Daoy (cell line): ENCODE measurements around the gene RBM12. TPM values are rescaled to one million over a fixed set of nuclear protein-coding genes. Genes with fewer than 3 reads are reported as not detected.

ENCODE experiments used
- DNase-seq: peaks from one replicate; pipeline ENCODE4 v3.0.0-alpha.2; 2015; ENCODE audit warnings: low read depth
- total RNA-seq: library from RNA; depleted of rRNA; stranded (reverse); fragments of >200 nt; shearing (Covaris generic); gene quantifications from 2 replicates; pipeline ENCODE4 v1.2.3, GENCODE V29; 2014

RBM12 gene
- total RNA-seq, 1 experiment from 2014 or later: 49.6 TPM

DNA sequence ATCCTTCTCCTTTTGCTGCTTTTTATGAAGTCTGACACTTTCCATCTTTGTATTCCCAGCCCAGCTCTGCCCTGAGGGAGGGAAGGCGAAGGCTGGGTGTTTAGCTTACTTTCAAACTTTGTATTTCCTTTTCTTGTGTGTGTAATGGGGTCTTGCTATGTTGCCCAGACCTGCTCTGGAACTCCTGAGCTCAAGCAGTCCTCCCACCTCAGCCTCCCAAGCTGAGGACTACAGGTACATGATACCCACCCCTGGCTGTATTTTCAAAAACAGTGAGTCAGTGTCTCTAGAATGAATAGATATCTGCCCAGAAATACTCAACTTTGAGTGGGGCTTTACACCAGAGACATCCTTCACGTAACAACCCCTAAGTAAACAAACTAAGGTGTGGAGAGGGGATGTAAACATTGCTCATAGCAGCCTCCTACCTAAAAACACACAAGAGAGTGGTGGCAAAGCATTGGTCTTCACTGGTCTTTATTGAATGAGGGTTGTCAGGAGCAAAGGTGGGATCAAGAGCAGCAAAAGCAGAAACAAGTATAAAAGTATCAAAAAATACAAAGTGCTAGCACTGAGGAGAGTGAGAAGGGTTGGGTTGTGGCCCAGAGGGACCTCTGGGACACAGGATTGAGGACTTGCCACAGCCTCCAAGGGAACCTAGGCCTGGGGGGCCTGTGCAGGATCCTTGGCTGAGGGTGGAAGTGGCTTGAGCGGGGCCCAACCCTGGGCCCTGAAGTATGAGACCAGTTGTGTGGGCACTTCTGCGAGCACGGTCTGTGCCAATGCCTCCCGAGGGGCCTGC is 38.9 kb downstream of the RBM12 start:
- DNase-seq: no peak

DNA sequence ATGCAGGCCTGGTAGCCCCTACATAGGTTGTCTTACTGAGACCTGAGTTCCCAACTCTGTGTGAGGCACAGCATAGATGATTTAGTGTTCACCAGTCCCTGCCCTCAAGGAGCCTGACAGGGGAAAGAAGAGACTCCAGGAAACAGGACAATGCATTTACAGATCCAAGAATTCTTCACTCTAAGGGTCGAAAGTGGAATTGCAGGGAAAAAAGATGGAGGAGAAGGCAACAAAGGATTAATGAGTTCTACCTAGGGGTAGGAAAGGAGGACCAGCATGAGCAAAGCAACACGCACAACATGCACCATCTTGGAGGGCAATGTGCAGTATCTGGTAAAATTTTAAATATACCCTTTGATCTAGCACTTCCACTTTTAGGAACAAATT is 43.1 kb downstream of the RBM12 start:
- DNase-seq: no peak

DNA sequence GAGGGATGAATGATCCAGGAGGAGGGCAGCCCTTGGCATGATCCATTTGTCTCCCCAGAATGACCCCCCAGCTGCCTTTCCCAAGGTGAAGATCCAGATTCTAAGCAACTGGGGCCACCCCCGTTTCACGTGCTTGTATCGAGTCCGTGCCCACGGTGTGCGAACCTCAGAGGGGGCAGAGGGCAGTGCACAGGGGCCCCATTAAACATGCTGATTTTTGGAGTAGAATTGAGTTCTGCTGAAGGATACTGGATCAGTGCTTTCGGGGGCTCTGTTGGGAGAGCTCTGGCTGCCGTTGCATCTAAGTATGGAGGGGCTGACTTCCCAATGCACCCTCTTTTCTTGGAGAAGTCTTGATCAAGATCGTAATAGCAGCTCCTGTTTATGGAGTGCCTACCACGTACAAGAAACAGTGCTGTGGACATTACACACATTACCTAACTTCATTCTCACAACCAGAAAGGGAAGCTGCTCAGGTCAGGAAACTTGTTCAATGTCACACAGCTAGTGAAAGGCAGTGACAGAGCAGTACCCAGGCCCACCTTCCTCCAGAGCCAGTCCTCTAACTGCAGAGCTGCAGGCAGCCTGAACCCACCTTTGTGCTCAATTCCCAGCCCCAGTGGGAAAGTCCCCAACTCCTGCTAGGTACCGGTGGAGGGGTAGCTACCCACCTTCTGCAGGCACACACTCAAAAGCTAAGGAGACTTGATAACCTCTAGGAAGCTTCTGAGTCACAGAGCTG is 43.7 kb downstream of the RBM12 start:
- no peak for DNase-seq

DNA sequence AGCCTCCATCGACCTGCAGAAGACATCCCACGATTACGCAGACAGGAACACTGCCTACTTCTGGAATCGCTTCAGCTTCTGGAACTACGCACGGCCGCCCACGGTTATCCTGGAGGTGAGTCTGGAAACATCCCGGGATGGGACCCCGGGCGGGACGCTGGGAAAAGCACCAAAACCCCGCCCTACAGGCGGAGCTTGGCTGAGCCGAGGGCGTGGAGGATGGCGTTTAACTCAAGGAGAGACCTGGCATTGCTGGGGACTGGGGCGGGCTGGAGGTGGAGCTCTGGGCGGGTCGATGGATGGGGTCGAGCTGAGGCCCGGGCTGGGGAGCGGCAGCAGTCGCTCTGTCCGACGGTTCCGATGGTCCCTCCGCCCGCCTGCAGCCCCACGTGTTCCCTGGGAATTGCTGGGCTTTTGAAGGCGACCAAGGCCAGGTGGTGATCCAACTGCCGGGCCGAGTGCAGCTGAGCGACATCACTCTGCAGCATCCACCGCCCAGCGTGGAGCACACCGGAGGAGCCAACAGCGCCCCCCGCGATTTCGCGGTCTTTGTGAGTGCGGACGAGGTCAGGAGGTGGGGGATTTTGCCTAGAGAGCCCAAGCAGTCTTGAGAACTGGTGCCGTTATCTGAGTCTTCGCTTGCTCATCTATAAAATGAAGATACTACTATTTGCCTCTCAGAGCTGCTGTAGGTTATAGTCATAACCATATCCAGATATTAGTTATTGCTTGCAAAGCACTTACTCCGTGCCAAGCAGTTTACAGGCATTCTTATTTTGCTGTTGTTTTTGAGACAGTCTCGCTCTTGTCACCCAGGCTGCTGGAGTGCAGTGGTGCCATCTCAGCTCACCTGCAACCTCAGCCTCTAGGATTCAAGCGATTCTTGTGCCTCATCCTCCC is 45.3 kb downstream of the RBM12 start:
- DNase-seq: peak; percentile 89

DNA sequence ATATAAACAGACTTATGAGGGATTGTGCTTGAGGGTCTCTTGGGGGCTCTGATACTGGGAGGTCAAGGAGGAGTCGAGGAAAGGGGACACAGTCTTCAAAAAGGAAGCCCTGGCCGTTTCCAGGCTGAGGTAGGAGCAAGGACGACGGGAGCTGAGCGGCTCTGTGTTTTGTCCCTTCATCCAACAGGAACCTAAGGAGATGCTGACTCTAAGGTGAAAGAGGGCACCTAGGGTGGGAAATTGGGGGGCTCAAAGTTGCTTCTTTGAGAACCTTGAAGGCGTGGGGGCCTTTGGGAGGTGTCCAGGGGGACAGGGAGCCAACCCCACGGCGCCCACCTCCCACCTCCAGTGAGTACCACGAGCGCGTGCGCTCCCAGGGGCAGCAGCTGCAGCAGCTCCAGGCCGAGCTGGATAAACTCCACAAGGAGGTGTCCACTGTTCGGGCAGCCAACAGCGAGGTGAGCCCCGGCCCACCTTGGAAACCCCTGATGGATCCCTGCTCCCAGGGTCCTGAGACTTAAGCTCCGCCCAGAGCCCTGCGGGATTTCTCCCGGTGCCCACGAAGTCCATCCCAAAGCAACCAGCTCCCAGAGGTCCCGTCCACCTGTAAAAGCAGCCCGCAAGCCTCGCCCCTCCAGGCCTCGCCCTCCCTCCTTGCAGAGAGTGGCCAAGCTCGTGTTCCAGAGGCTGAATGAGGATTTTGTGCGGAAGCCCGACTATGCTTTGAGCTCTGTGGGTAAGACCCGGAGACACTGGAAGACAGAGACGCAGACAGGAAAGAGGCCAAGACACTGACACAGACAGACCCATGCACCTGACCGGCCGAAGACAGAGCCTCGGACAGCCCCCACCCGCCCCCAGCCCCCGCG is 46.2 kb downstream of the RBM12 start:
- DNase-seq: peak; percentile 31

DNA sequence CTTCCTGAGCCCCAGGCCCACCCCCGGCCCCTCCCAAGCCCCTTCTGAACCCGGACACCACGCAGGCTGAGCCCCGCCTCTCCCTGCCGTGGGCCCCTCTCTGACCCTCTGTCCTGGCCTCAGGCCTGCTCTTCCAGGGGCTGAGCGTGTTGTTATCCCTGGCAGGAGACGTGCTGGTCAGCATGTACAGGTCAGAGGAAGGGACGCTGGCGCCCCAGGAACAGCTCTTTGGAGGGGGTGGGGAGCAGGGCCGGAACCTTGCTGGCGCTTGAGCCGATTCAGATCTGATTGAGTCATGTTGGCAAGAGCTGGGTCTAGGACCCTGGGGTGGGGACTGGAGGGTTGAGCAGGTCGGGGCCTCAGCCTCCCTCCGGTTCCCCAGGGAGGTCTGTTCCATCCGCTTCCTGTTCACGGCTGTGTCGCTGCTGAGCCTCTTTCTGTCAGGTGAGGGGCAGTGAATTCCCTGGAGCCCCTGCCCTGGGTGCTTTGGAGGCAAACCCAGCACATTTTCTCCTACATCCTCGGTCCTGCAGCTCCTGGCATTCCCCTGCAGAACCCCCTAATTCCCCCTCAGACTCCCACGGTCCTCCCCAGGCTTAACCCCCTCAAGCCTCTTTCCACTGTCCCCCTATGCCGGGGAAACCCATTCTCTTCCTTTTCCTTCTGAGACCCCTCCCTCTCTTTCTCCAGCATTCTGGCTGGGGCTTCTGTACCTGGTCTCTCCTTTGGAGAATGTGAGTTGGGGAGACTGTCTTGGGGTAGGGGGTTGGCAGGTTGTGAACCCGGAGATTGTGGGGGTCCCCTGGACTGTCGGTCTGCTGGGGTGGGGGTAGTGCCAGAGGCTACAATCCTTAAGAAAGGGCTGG is 47.1 kb downstream of the RBM12 start:
- peak; percentile 68 for DNase-seq

DNA sequence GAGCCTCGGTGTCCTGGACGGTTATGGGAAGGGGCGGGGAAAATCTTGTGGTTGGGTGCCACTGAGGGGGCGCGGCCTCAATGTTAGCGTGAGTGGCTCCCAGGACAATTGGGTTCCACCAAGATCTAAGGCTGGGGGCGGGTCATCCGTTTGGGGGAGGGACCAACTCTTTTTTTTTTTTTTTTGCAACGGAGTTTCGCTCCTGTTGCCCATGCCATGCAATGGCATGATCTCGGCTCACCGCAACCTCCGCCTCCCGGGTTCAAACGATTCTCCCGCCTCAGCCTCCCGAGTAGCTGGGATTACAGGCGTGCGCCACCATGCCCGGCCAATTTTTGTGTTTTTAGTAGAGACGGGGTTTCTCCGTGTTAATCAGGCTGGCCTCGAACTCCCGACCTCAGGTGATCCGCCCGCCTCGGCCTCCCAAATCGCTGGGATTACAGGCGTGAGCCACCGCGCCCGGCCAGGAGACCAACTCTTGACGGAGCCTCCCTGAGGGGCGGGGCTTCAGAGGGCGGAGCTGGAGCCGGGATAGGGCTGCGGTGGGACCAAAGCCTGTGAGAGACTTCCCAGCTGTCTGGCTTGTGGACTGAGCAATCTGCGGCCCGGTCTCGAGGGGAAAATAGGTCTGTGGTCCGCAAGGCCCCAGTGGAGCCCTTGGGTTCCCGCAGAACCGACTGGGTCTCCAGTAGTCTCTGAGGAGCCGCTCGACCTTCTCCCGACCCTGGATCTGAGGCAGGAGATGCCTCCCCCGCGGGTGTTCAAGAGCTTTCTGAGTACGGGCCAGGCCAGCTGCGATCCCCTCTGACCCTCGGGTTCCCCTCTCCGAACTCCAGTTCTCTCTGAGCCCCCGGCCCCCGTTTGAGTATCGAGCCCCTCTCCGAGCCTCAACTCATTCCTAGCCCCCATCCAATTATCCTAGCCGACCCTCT is 48.0 kb downstream of the RBM12 start:
- DNase-seq: peak; percentile 91

DNA sequence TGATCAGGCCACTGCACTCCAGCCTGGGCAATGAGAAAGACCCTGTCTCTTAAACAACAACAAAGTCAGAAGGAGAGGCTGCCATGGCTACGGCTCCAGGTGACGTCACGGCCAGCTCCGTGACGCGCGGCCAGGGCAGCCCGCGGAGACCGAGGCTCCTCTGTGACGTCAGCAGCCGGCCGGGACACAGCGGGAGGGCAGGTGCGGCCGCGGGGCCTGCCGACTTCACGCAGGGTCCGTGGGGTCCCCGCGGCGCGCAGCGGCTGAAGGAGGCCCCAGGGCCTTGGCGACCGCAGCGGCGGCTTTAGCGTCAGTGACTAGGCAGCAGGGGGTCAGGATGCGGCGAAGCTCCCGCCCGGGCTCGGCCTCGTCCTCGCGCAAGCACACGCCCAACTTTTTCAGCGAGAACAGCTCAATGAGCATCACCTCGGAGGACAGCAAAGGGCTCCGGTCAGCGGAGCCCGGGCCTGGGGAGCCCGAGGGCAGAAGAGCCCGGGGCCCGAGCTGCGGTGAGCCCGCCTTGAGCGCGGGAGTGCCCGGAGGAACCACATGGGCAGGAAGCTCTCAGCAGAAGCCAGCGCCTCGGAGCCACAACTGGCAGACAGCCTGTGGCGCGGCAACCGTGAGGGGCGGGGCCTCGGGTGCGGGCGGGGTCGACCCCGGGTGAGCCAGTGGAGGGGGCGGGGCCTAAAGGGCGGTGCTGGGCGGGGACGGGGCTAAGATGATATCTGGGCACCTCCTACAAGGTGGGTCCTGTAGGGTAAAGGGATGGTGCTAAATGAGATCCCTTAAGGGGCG is 48.8 kb downstream of the RBM12 start, which contains the start of gene SPAG4:
TSS of gene SPAG4 (plus strand) at position 163 of the 798 bp plus-strand sequence. CDS start at position 338, 175 bp downstream.
- peak; percentile 99 for DNase-seq

DNA sequence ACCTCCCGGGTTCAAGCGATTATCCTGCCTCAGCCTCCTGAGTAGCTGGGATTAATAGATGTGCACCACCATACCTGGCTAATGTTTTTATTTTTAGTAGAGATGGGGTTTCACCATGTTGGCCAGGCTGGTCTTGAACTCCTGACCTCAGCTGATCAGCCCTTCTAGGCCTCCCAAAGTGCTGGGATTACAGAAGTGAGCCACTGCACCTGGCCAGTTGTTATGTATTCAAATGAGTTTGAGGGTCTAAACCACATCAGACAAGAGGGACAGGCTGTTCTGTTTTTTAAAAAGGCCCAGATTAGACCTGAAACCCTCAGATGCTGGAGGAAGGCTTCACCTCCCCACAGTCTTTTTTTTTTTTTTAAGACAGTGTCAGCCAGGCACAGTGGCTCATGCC is 53.2 kb downstream of the RBM12 start:
- no peak for DNase-seq

DNA sequence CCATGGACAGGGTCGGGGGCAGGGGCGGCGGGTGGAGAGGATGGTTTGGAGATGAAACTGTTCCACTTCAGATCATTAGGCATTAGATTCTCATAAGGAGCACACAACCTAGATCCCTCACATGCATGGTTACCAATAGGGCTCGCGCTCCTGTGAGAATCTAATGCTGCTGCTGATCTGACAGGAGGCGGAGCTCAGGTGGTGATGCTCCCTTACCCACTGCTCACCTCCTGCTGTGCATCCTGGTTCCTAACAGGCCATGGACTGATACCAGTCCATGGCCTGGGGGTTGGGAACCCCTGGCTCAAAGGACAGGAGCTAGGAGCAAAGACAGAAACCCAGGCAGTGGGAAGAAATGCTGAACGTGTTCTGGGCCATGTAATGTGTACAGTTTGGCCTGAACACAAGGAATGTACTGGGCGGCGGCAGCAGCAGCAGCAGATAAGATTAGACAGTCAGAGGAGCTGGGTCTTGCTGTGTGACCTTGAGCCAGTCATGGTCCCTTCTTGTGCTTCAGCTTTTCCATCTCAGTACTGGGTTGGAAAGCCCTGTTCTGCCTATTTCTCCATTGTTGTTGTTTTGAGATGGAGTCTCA is 53.8 kb downstream of the RBM12 start:
- no peak for DNase-seq

DNA sequence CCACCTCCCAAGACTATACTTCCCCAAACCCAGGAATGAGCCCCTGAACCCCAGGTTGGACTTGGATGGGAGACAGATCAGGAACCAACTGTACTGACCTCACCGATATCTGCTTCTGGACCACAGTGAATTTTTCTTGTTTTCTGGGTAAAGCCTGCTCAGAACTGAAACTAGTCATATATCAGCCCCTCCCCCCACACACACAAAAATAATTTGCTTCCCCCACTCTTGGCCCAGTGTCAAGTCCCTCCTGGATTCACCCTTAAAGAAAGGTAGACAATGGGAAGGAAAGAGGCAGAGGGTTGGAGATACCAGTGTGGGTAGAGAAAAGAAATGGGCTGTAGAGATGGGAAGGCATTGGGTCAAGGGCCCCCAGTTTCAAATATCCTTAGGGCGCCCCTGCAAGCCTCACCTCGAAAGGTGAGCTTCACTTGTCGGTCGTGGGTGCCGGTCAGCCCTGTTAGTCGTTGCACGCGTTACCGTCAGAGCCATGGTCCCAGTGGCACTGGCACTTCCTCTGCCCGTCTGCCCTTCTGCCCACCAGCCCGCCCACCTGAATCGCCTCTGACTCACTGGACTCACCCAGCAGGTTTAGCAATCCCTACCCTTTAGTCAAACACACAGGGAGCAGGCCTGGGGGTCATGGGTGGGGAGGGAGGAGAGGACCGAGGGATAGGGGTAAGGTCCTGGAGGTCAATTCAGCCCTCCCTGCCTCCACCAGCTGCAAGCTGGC is 57.5 kb downstream of the RBM12 start:
- DNase-seq: peak; percentile 31

DNA sequence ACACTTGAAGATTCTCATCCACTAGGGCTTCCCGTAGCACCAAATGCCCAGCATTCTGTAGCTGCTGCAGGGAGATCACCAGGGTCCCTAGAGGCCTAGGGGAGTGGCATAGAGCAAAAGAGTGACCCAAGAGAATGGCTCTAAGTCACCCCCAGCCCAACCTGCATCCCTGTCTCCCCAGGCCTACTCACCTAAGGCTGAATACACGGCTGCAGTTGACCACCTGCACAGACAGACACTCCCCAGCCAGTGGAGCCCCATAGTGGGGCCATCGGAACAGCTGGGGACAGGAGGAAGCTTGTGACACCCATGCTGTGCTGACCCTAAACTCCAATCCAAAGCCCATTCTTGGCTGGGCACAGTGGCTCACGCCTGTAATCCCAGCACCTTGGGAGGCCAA is 58.6 kb downstream of the RBM12 start:
- DNase-seq: no peak

DNA sequence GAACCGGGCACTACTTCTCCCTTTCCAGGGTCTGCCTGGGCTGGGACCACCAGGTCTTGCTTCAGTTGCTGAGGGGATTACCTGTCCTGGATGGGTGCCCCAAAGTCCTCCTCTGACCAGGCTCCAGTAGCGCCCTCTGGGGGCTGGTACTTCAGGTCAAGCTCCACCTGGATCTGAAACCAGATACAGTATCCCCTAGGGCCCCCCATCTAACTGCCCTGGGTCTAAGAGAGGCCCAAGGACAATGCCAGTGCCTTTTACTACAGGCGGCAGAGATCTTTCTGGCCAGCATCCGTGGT is 60.3 kb downstream of the RBM12 start:
- no peak for DNase-seq

DNA sequence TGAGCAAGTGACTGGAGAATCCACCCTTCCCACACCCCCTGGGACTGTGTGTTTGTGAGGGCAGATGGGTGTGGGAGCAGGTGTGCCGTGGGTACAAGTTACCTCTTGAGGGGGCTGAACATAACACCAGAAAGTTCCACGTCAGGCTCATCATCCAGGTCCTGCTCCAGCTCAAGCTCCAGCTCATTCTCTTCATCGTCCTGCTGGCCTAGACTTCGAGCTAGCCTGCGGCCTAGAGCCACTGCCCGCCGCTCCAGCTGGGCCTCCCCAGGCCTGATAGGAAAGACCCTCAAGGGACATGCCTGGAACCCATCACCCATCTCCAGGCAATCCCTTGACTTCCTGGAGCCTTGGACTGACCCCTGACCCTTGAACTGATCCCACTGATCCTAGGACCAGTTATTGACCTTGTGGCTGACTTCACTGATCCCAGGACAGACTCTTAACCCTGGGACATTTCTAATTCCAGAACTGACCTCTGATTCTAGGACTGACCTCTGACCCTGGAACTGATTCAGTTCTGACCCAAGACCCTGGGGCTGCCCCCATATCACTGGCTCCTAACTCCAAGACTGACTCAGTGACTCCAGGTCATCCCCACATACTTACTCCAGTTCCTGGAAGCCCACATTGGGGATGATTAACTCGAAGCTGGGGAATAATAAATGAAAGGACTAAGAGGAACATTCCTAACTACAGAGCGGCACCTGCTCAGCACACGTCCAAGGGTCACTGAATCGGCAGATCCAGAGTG is 60.8 kb downstream of the RBM12 start:
- no peak for DNase-seq

DNA sequence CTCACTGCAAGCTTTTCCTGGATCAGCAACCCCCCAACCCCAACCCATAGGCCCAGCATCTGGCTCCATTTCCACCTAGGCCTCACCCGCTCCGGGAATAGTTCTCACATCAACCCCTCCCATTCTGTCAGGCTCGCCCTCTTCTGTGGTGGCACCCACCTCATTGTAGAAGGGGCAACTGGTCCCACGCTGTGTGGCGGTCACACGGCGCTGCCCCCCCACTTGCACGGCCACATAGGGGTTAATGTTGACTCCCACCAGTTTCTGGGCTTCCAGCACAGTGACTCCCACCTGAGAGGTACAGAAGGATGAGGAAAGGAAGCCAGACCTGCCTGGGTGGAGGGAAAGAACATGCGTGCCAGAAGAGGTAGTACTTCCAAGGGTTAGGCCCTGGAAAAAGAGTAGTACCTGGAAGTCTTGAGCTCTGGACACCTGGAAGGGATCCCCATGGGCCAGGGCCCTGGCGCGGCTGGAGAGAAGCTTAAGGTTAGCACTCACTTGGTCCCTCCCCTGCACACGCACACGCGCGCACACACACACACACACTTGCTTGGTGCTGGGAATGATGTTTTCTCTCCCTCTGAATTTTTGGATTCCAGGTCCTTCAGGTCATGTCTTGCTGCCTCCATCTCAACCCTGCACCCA is 61.7 kb downstream of the RBM12 start:
- DNase-seq: no peak

DNA sequence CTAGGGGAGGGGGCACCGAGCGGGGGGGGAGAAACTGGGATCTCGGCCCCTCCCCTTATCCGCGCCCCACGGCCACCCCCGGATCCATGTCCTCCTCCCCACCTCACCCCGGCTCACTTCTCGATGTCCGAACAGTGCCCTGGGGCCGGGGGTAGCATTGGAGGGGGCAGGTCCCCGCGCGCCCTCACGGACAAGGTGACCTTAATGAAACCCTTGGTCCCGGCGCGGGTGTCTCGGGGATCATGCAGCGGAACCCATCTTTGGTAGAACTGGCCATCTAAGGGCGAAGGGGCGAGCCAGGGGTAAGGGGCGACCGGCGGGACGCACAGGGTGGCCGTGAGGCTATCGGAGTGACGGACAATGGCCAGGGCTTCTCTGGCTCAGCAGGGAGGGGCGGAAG is 62.7 kb downstream of the RBM12 start:
- no peak for DNase-seq
